Stimulated activated CD4-positive, alpha-beta T cell treated with anti-CD3 and anti-CD28 coated beads, Interleukin-2, amount 100 ng/mL, for 48 hours (primary cell): ENCODE results near the gene SUOX.
"Not testable (repeated sequence)": the region's sequence is repeated elsewhere in the genome, so short reads cannot be mapped to it uniquely, and the experiment has no call there.

Experiments
- DNase-seq, 2 donors: peaks; one replicate each; pipeline ENCODE4 v3.0.0-alpha.2; 2020

SUOX gene

GRCh38 chr12:56020423-56021184, 23.5 kb downstream of the SUOX start, which contains the start of gene IKZF4:
Gene IKZF4 (plus strand): TSS chr12:56021043. CDS start chr12:56021494, 451 bp downstream.
- DNase-seq = no peak

DNA sequence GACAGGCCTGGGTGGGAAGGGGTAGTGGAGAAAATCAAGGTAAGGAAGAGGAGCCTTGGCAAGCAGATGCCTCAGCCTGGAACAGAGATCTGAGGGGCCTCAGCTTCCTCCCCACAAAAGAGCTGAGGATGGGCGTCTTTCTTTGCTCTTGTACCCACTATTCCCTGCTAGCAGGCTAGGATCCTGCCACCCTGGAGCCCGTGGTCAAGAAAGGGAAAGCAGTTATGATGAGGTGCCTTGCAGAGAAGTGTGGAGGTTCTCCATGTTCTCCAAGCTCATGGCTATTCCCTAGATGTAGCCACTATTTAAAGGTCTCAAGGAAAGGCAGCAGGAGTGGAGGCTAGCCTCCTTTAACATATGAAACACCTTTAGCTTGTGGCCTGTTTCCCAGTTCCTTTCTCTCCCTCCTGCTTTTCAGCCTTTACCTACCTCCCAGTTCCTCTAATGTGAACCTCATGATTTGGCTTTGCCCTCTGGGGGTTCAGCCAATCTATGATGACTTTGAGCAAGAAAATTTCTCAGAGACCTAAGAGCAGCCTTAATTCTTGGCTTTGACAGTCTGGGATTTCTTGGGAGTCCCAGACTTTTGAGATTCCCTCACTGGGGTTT, 24.9 kb downstream of the SUOX start:
- no peak for DNase-seq

DNA sequence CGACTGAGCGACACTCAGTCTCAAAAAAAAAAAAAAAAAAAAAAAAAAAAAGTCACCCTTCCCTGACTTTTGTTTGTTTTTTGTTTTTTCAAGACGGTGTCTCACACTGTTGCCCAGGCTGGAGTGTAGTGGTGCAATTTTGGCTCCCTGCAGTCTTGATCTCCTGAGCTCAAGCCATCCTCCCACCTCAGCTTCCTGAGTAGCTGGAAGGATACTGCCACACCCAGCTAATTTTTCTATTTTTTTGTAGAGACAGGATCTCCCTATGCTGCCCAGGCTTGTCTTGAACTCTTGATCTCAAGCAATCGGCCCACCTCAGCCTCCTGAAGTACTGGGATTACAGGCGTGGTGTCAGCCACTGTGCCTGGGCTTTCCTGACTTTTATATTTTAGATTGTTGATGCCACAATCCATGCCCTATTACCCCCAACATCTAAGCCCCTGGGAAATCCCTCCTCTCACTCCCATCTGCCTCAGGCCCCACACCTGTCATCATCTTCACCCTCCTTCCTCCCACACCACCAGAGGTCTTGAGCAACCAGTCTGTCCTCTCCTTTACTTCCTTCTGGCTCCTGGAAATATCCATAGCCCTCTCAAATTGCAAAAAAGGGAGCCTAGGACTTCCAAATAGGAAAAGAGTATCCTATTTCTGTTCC, 31.6 kb downstream of the SUOX start:
- DNase-seq = no peak

- no peak for DNase-seq
Measured at GRCh38 chr12:56029166-56029519, 32.1 kb downstream of the SUOX start.

DNA sequence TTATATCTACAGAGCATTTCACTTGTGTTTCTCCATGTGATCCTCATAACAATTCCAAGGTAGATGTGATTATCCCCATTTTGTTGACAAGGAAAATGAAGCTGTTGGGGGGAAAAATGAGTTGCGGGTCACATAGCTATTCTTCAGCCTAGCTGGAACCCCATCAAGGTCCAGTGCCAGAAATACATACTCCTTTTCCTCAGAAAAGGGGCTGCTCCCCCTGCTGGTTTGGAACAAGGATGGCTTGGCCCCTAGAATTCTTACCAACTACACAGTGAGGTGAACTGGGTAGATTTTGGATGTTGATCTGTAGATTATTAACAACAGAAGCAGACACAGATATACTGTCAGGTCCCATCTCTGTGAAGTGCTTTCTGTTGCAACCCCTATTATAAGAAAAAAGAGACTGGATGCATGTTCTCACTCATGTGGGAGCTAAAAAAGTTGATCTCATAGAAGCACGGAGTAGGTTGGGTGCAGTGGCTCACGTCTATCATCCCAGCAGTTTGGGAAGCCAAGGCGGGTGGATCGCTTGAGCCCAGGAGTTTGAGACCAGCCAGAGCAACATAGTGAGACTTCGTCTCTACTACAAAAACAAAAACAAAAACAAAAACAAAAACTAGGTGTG, 32.7 kb downstream of the SUOX start:
- peak; percentile 27 to 34 for DNase-seq

DNA sequence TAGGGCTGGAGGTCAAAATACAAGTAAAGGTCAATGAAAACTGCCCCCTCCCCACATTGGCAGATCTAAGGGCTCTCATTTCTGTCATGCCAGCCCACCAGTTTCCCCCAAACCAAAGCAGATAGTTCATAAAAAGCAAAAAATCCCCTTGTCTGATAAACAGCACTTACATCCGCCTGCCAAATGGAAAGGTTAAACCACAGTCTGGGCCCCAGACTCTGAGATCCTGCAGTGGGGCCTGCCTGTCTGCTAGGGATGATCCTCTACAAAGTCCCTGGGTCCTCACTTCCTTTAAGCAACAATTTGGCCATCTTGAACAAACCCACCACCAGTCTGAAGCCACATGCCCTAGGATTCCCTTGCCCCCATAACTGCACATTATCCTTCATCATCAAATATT, 34.9 kb downstream of the SUOX start:
- no peak for DNase-seq

DNA sequence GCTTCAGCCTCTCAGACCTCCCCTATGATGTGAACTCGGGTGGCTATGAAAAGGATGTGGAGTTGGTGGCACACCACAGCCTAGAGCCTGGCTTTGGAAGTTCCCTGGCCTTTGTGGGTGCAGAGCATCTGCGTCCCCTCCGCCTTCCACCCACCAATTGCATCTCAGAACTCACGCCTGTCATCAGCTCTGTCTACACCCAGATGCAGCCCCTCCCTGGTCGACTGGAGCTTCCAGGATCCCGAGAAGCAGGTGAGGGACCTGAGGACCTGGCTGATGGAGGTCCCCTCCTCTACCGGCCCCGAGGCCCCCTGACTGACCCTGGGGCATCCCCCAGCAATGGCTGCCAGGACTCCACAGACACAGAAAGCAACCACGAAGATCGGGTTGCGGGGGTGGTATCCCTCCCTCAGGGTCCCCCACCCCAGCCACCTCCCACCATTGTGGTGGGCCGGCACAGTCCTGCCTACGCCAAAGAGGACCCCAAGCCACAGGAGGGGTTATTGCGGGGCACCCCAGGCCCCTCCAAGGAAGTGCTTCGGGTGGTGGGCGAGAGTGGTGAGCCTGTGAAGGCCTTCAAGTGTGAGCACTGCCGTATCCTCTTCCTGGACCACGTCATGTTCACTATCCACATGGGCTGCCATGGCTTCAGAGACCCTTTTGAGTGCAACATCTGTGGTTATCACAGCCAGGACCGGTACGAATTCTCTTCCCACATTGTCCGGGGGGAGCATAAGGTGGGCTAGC, 37.7 kb downstream of the SUOX start:
- DNase-seq = no peak

DNA sequence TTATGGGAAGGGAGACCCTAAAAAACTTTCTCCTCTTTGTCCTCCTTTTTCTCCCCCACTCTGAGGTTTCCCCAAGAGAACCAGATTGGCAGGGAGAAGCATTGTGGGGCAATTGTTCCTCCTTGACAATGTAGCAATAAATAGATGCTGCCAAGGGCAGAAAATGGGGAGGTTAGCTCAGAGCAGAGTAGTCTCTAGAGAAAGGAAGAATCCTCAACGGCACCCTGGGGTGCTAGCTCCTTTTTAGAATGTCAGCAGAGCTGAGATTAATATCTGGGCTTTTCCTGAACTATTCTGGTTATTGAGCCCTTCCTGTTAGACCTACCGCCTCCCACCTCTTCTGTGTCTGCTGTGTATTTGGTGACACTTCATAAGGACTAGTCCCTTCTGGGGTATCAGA, 40.1 kb downstream of the SUOX start:
- no peak for DNase-seq

- no peak for DNase-seq
Measured at GRCh38 chr12:56038022-56038655, 41.1 kb downstream of the SUOX start.

- DNase-seq = no peak
Measured at GRCh38 chr12:56040151-56040550, 43.1 kb downstream of the SUOX start.

DNA sequence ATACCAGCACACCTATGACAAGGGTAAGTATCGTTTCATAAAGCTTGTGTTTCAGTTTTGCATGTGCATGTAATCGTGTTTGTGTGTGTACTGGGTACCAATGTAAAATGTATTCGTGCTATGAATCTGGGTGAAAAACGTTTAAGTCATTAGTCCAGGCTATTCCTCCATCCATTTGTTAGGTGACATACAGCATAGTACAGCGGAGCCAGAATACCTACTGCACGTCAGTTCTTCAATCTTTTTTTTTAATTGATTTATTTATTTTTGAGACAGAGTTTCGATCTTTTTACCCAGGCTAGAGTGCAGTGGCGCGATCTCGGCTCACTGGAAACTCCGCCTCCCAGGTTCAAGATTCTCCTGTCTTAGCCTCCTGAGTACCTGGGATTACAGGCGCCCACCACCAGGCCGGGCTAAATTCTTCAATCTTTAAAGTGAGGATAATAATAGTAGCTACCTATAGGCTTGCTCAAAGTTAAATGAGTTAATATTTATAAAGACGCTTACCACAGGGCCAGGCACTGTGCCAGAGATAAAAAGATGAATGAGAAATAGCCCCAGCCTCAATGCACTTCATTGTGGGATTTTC, 44.0 kb downstream of the SUOX start:
- DNase-seq = peak in 1 of 2 donors; percentile 10

DNA sequence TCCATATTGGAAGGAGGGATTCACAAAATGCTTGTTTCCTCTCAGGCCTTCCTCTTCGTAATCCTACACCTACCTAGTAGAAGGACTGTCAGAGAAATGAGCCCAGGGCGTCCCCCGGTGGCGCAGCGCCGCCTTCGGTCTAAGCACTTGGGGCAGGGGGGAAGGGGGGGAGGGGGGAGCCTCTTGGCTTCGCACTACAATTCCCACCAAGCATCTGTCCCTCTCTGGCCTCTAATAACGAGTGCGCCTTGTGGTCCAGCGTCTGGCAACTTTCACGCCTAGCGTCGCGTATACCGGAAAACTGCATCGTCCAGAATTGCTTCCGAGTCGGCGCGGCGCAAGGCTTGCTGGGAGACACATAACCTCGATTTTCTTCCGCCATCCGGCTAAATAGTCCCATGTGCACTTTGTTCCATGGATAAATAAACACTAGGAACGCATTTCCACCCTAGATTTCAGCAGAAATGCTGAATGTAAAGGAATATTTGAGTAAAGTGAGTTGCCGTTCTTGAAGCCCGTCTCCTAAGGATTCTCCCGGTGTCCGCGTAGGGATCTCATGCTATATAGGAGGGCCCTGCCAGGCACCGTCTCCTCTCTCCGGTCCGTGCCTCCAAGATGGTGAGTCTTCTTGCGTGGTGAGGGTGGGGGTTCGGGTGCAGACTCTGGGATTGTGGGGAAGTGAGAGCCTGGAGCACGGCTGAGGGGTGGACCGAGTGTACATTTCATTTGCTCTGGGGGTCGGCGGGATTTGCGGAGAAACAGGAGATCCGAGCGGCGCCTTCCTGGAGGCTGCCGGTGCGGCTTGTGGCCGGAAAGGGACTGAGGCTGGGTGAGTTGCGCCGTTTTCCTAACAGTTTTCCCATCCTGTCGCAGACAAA, 44.7 kb downstream of the SUOX start, which contains the start of gene RPS26:
Gene RPS26, plus strand, starts transcription at position 367 of the 878 bp plus-strand sequence. Its CDS starts 249 bp downstream, at position 616.
- peak; percentile 81 to 85 for DNase-seq

GRCh38 chr12:56042430-56042813, 45.3 kb downstream of the SUOX start:
- not testable (repeated sequence) for DNase-seq

- no peak for DNase-seq
Measured at GRCh38 chr12:56042843-56043242, 45.8 kb downstream of the SUOX start.

DNA sequence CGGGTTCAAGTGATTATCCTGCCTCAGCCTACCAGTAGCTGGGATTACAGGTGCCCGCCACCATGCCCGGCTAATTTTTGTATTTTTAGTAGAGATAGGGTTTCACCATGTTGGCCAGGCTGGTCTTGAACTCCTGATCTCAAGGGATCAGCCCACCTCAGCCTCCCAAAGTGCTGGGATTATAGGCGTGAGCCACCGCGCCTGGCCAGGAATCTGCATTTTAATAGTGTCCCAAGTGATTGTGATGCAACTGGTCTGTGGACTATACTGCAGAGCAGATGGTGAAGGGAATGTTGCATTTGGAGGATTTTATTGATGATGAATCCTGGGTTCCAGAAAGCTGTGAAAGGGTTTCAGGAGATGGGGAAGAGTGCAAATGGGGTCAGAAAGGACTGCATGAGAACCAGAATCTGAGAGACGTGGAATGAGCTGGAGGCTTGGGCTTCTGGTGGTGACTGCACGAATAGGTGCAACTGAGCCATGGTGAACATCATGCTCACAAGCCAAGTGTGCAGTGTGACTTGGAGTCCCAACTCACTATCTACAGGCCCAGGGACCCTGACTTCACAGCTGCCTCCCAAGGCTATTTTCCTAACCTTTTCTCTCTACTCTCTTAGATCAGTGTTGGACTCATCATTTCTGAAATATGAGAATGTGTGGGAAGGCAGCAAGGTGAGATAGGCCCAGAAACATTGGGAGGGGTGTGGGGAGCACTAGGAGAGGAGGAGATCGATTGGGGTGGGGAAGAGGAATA, 49.1 kb downstream of the SUOX start:
- DNase-seq = no peak

DNA sequence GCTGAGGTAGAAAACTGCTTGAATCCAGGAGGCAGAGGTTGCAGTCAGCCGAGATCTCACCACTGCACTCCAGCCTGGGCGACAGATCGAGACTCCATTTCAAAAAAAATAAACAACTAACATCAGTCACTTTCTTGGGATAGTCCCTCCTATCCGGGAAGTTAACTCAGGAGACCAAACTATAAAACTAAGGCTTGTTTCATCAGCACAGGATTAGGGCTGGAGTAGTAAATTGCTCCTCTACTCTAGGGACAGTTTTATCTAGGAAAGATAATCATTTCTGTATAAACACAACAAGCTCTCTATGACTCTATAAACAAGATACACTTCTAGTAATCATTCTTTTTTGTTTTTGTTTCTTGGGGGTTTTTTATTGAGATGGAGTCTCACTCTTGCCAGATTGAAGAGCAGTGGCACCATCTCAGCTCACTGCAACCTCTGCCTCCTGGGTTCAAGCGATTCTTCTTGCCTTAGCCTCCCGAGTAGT, 56.4 kb downstream of the SUOX start:
- DNase-seq = no peak
